ENCODE data around the gene VIM.

Gene VIM

DNA sequence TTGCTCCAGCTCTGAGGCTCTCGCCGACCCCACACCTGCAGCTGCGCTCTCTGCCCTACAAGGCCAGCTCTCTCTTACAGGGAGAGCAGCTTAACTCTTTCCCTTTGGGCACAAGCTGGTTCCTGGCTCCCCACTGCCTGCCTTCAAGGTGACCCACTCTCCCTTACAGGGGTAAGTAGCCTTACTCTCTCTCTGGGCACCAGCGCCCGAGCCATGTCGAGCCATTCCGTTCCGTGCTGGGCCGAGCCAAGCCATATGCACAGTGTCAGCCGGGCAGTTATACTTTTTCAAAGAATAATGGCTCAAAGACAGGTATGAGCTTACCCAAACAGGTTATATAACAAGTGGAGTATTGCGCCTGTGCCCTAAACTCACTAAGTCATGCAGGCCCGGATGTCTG is 44.6 kb downstream of the VIM start:
- H3K27me3 ChIP-seq (replicated peaks; ENCODE audit: control insufficient read depth, insufficient read depth, low read length, poor library complexity, severe bottlenecking), result no peaks in the 10 kb centered on the region
- H3K27ac ChIP-seq (ENCODE audit: insufficient read depth, low read length, poor library complexity, severe bottlenecking), result no peak overlapping the region
- H3K36me3 ChIP-seq (ENCODE audit: control insufficient read depth, insufficient read depth, low read length), result no peaks in the 10 kb centered on the region
- no peak for DNase-seq
- no peaks in the 10 kb centered on the region for H3K4me1 ChIP-seq (ENCODE audit: control insufficient read depth, insufficient read depth, low read length, poor library complexity, severe bottlenecking)
- H3K4me3 ChIP-seq (ENCODE audit: insufficient read depth, low read depth, low read length, poor library complexity, severe bottlenecking), result no peak overlapping the region
- H3K9me3 ChIP-seq (ENCODE audit: control insufficient read depth, low read length), result no peaks in the 10 kb centered on the region

DNA sequence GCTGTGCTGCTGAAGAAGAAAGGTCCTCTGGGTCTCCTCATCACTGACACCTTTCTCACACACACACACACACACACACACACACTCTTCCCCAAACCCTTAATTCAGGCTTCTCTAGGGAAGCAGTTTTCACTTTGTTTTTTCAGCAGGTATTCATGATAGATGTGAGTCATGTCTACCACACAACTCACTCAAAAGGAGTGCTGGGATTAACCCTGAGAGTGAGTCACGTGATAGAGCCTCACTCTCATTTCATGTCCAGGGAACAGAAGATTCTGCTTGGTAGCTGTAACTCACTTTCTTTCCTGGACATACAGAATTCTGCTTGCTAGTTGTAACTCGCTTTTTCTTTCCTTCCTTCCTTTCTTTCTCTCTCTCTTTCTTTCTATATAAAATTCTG is 45.4 kb downstream of the VIM start:
- H3K9me3 ChIP-seq (ENCODE audit: control insufficient read depth, low read length), result no peaks in the 10 kb centered on the region
- no peaks in the 10 kb centered on the region for H3K4me1 ChIP-seq (ENCODE audit: control insufficient read depth, insufficient read depth, low read length, poor library complexity, severe bottlenecking)
- no peak overlapping the region for H3K27ac ChIP-seq (ENCODE audit: insufficient read depth, low read length, poor library complexity, severe bottlenecking)
- H3K27me3 ChIP-seq (replicated peaks; ENCODE audit: control insufficient read depth, insufficient read depth, low read length, poor library complexity, severe bottlenecking), result no peaks in the 10 kb centered on the region
- no peaks in the 10 kb centered on the region for H3K36me3 ChIP-seq (ENCODE audit: control insufficient read depth, insufficient read depth, low read length)
- H3K4me3 ChIP-seq (ENCODE audit: insufficient read depth, low read depth, low read length, poor library complexity, severe bottlenecking), result no peak overlapping the region
- no peak for DNase-seq

DNA sequence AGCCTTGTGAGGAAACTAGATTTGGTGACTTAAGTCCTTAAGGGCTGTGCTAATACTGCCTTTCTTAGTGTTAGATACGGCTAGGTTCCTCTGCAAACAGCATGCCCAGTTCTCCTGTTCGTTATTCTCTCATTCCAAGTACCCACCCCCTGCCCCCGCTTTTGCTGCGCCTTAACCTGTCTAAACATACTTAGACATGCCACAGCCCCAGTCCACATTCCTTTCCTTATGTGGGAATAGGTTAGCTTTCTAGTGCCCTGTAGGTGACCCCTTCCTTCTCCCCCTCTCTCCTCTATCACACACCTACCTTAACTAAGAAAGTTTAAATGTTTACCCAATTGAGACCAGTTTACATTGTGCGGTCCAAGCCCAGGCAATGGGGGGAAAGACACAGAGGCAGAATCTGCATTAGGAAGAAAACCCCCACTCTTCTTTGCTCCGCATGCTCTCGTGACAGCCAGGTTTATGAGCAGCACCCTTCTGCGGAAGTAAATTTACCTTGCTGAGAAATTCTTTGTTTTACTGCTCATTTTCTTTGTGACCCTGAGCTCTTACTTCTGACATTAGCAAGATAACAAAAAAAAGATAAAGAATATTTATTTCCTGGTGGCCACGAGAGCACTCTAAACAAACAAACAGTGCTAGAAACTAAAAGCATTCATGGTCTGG is 48.8 kb downstream of the VIM start:
- H3K4me1 ChIP-seq (ENCODE audit: control insufficient read depth, insufficient read depth, low read length, poor library complexity, severe bottlenecking), result no peaks in the 10 kb centered on the region
- H3K27ac ChIP-seq (ENCODE audit: insufficient read depth, low read length, poor library complexity, severe bottlenecking), result no peak overlapping the region
- H3K4me3 ChIP-seq (ENCODE audit: insufficient read depth, low read depth, low read length, poor library complexity, severe bottlenecking), result no peak overlapping the region
- no peaks in the 10 kb centered on the region for H3K27me3 ChIP-seq (replicated peaks; ENCODE audit: control insufficient read depth, insufficient read depth, low read length, poor library complexity, severe bottlenecking)
- no peak for DNase-seq
- no peaks in the 10 kb centered on the region for H3K9me3 ChIP-seq (ENCODE audit: control insufficient read depth, low read length)
- no peaks in the 10 kb centered on the region for H3K36me3 ChIP-seq (ENCODE audit: control insufficient read depth, insufficient read depth, low read length)

DNA sequence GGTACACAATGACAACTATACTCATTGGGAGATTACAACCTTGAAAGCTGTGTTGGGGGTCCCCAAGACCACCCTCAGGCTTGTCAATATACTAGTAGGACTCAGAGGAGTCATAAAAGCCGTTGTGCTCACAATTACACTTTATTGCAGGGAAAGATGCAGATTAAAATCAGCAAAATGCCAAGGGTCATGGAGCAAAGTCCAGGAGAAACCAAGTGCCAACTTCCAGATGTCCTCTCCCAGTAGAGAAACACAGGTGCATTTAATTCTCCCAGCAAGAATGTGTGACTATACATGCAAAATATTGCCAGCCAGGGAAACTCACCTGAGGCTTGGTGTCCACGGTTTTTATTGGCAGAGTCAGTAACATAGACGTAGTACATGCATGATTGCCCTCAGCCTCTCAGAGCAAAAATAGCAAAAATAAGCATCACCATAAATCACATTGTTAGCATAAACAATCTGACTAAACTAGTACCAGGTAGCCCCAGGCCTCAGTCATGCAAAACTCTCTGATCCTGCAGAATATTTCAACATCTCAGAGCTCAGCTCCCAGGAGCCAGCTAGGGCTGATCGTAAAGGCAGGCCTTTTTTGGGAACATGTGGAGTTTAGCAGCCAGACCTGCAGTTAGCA is 50.7 kb downstream of the VIM start:
- Histone ChIP-seq H3K9me3 (ENCODE audit: control insufficient read depth, low read length) (peaks cover 4% of the 10 kb centered on the region), H3K4me3 (ENCODE audit: insufficient read depth, low read depth, low read length, poor library complexity, severe bottlenecking) (no peak overlapping the region), H3K27me3 (replicated peaks; ENCODE audit: control insufficient read depth, insufficient read depth, low read length, poor library complexity, severe bottlenecking) (no peaks in the 10 kb centered on the region), H3K4me1 (ENCODE audit: control insufficient read depth, insufficient read depth, low read length, poor library complexity, severe bottlenecking) (no peaks in the 10 kb centered on the region), H3K27ac (ENCODE audit: insufficient read depth, low read length, poor library complexity, severe bottlenecking) (no peak overlapping the region), H3K36me3 (ENCODE audit: control insufficient read depth, insufficient read depth, low read length) (no peaks in the 10 kb centered on the region)
- no peak for DNase-seq

DNA sequence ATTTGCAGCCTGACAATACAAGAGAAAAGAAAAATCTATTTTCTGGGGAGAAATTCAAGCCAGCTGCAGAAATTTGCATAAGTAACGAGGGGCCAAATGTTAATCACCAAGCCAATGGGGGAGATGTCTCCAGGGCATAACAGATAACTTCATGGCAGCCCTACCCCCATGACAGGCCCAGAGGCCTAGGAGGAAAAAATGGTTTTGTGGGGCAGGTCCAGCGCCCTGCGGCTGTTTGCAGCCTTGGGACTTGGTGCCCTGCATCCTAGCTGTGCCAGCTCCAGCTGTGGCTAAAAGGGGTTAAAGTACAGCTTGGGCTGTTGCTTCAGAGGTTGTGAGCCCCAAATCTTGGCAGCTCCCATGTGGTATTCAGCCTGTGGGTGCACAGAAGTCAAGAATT is 54.3 kb downstream of the VIM start:
- Histone ChIP-seq H3K4me3 (ENCODE audit: insufficient read depth, low read depth, low read length, poor library complexity, severe bottlenecking) (no peak overlapping the region), H3K27ac (ENCODE audit: insufficient read depth, low read length, poor library complexity, severe bottlenecking) (no peak overlapping the region), H3K27me3 (replicated peaks; ENCODE audit: control insufficient read depth, insufficient read depth, low read length, poor library complexity, severe bottlenecking) (no peaks in the 10 kb centered on the region), H3K36me3 (ENCODE audit: control insufficient read depth, insufficient read depth, low read length) (no peaks in the 10 kb centered on the region), H3K9me3 (ENCODE audit: control insufficient read depth, low read length) (peaks cover 4% of the 10 kb centered on the region), H3K4me1 (ENCODE audit: control insufficient read depth, insufficient read depth, low read length, poor library complexity, severe bottlenecking) (no peaks in the 10 kb centered on the region)
- no peak for DNase-seq

DNA sequence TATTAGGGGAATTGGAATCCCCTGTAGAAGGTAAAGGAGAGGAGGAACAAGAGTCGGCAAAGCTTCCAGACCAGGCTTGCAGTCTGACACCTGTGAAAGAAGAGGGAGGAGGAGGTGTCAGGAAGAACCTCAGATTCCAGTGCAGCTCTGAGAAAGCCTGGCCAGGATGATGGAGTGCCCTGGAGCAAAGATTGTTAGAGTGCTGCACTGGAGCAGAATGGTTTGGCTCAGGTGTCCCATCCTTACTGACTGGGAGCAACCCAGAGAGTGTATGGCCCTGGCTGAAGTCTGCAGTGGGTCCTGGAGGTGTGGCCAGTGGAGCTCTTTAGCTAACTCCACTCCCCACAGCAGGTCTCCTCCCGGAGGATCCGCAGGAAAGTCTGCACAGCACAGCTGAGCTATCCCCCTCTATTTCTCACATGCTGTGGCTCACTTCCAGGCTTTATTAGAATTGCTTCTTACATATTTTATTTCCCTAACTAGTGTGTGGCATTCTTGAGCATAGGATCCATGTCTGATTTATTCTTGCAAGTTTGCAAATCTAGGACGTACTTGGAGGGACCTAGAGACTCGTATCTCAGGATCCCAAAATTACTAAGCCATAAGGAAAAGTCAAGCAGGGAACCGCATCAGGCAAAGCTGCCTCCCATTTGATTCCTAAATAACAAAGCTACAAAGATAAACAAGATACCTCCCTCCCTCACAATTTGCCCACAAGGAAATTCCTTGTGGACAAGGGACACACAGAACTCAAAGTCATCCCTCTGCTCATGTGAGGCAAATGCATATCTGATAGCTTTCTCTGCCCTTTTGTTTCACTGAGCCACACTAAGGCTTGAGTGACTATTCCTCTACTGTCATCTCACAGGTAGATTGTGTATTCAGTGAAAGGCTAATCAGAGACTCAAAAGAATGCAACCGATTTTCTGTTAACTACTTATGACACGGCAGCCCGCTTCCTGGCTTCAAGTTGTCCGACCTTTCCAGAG is 58.8 kb downstream of the VIM start:
- Histone ChIP-seq H3K4me1 (ENCODE audit: control insufficient read depth, insufficient read depth, low read length, poor library complexity, severe bottlenecking) (no peaks in the 10 kb centered on the region), H3K4me3 (ENCODE audit: insufficient read depth, low read depth, low read length, poor library complexity, severe bottlenecking) (no peak overlapping the region), H3K27ac (ENCODE audit: insufficient read depth, low read length, poor library complexity, severe bottlenecking) (no peak overlapping the region), H3K9me3 (ENCODE audit: control insufficient read depth, low read length) (peaks cover 4% of the 10 kb centered on the region), H3K36me3 (ENCODE audit: control insufficient read depth, insufficient read depth, low read length) (no peaks in the 10 kb centered on the region), H3K27me3 (replicated peaks; ENCODE audit: control insufficient read depth, insufficient read depth, low read length, poor library complexity, severe bottlenecking) (no peaks in the 10 kb centered on the region)
- DNase-seq, result no peak

All from effector memory CD4-positive, alpha-beta T cell (primary cell).